Mammary epithelial cell (primary cell): Measurements from ENCODE around the gene CIAO1.

Source experiments
- EZH2 ChIP-seq: IDR thresholded peaks from 2 replicates; pipeline ENCODE4 v1.6.1; 2012; ENCODE audit warnings: low read length, inconsistent platforms, borderline replicate concordance
- TF ChIP-seq, protein P1 (sequence below), 2 donors: IDR thresholded peaks in 1 of 2; conservative IDR thresholded peaks in 1 of 2; 2 replicates each; pipeline ENCODE4 v1.5.1; 2011 to 2012; ENCODE audit warnings: inconsistent platforms in 2 of 2, low read length in 2 of 2, mild to moderate bottlenecking in 2 of 2, control low read depth in 1 of 2, low read depth in 1 of 2; ENCODE audit not compliant: insufficient read depth in 1 of 2; ENCODE audit errors: extremely low read depth in 1 of 2

DNA sequence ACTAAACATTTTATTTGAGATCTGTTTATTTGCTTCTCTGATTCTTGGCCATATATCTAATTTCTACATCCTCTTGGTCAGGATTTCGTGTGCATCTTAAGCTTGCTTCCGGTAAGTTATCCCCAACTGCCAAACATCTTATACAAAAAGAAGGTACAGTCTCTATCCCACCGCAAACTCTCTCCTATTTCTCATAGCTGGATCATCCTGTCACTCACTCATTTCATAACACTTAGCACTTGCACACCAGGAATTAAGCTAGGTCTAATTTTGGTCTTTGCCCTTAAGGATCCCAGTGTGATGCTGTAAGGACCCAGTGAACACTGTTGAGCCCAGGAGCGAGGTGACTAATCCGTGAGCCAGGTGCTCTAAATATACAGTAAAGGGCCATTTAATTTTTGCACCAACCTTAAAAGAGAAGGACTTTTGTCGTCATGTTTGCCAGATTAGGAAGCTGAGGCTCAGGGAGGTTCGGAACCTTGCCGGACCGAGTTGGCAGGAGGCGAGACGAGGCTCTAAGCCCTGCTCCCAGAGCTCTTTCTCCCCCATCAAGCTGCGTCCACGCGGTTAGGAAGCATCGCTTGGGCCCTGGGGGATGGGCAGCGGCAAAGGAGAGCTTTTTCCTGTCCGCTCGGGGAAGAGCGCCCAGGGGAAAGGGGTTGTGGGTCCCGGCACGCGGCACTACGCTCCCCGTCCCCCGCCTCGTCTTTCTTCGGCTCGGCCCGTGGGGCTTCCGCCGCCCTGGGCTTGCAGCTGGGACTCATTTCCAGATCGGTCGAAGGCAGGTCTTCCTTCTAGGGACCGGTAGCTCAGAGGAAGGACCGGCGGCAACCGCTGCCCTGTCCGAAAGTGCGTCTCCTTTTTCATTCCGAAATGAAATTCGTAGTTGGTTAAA, 55.0 kb downstream of the CIAO1 start:
- TF ChIP-seq, protein P1, sequence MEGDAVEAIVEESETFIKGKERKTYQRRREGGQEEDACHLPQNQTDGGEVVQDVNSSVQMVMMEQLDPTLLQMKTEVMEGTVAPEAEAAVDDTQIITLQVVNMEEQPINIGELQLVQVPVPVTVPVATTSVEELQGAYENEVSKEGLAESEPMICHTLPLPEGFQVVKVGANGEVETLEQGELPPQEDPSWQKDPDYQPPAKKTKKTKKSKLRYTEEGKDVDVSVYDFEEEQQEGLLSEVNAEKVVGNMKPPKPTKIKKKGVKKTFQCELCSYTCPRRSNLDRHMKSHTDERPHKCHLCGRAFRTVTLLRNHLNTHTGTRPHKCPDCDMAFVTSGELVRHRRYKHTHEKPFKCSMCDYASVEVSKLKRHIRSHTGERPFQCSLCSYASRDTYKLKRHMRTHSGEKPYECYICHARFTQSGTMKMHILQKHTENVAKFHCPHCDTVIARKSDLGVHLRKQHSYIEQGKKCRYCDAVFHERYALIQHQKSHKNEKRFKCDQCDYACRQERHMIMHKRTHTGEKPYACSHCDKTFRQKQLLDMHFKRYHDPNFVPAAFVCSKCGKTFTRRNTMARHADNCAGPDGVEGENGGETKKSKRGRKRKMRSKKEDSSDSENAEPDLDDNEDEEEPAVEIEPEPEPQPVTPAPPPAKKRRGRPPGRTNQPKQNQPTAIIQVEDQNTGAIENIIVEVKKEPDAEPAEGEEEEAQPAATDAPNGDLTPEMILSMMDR (conservative IDR thresholded peaks at IDR 0.05 in 1 of 2, IDR thresholded peaks at IDR 0.05 in 1 of 2; ENCODE audit: extremely low read depth in 1 of 2, insufficient read depth in 1 of 2, low read depth in 1 of 2, low read length in 2 of 2), result no peak
- no peak for TF ChIP-seq EZH2
